K562 treated with DMSO at 1 percent for 12 hours (cell line): ENCODE data around the gene CASZ1. TPM values are rescaled to one million over a fixed set of nuclear protein-coding genes. Genes with fewer than 3 reads are reported as not detected.

Source experiments
- total RNA-seq: library from RNA; unstranded; fragments of 300-600 nt; gene quantifications from 2 replicates; pipeline ENCODE4 v1.2.3, GENCODE V29; 2022; ENCODE audit not compliant: insufficient read depth

The CASZ1 gene
- 2.3 and 4.8 TPM in 2 replicates for total RNA-seq

GRCh38 chr1:10796029-10796944, at the start of gene CASZ1:
CASZ1 (minus strand) TSS chr1:10796646; CDS start chr1:10693889, 102,757 bp downstream.

Other genes starting within 250 kb of the CASZ1 start
- 78.9 and 193 TPM in 2 replicates for gene TARDBP, start 216.0 kb upstream of the CASZ1 start, total RNA-seq